Tibial artery (tissue), 4 donors: ENCODE results near the gene PPFIBP2.

ENCODE experiments used
- DNase-seq, 2 donors: peaks; one replicate each; pipeline ENCODE4 v3.0.0-alpha.2; 2019
- H3K27ac ChIP-seq, 2 donors: fragments of 200-600 bp; sonication (generic) in 1 of 2; 1 replicate in 1 of 2; 2 replicates in 1 of 2; pipeline ENCODE4 v1.5.1; 2018 to 2019; ENCODE audit warnings: mild to moderate bottlenecking in 1 of 2
- H3K27me3 ChIP-seq, 2 donors: fragments of 200-600 bp; sonication (generic) in 1 of 2; one replicate each; pipeline versions ENCODE4 v1.5.1 to v1.6.0; 2016 to 2019
- H3K36me3 ChIP-seq, 3 donors: fragments of 200-600 bp; sonication (generic) in 2 of 3; one replicate each; pipeline ENCODE4 v1.5.1; 2016 to 2019; ENCODE audit warnings: mild to moderate bottlenecking in 2 of 3
- H3K4me1 ChIP-seq, 4 donors: fragments of 200-600 bp; sonication (generic) in 2 of 4; 1 replicate in 3 of 4; 2 replicates in 1 of 4; pipeline ENCODE4 v1.5.1; 2016 to 2019
- H3K4me3 ChIP-seq, 2 donors: fragments of 200-600 bp; sonication (generic) in 1 of 2; 1 replicate in 1 of 2; 2 replicates in 1 of 2; pipeline ENCODE4 v1.5.1; 2018 to 2019; ENCODE audit warnings: mild to moderate bottlenecking in 2 of 2
- H3K9me3 ChIP-seq, 3 donors: fragments of 200-600 bp; sonication (generic) in 1 of 3; one replicate each; pipeline ENCODE4 v1.5.1; 2016 to 2019
- CTCF ChIP-seq, 2 experiments: fragments of 200-600 bp in 1 of 2; fragments of 450-650 bp in 1 of 2; IDR thresholded peaks; one replicate each; pipeline ENCODE4 v1.5.1; 2017 to 2019; ENCODE audit warnings: antibody characterized with exemption in 2 of 2, mild to moderate bottlenecking in 1 of 2, moderate library complexity in 1 of 2
- intact Hi-C: fragments of 100-400 bp; cut with DNase I; formaldehyde crosslinking; loops from one replicate; pipeline ENCODE4 v1.15.0; 2023; ENCODE audit warnings: low total_unique reads

PPFIBP2 gene

DNA sequence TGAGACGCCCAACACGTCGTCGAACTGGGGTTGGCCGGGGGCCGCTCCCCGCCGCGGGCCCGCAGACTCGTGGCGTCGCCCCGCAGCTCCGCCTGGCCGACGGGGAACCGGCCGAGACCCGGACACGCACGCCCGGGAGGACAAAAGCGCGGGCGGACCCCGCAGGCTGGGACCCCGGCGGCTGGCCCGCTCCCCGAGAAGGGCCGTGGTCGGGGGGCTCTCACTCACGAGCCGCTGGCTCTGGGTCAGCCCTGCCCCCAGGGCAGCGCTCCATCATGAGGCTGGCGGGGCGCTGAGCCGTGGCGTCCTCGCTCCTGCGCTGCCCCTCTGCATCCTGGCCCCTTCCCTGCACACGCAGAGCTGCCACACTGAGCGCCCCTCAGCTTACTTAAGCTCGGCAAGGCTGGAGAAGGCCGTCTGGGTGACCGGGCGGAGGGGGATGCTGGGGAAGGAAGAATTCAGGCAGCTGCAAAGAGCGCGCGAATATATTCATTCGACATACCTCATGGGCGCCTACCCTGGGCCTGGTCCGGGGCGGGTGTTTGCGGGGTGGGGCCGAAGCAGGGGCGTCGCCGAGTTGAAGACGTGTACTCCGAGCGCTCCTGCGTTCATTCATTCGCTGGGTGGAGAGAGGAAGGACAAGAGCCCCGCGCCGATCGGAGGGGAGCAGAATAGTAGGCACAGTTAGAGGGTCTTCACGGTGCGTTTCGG is 160.1 kb downstream of the PPFIBP2 start:
- no peak for TF ChIP-seq CTCF (IDR thresholded peaks at IDR 0.05)
- intact Hi-C loops, result no loop called here
- Histone ChIP-seq H3K27ac (peak overlapping the region; percentile 75 to 76), H3K36me3 (no peaks in the 10 kb centered on the region), H3K9me3 (no peaks in the 10 kb centered on the region), H3K4me3 (peak overlapping the region; percentile 65 to 71), H3K4me1 (peaks cover 0 to 22% (median 16%) of the 10 kb centered on the region in 4 donors), H3K27me3 (no peaks in the 10 kb centered on the region)
- no peak for DNase-seq

GRCh38 chr11:7675631-7676030 is 161.8 kb downstream of the PPFIBP2 start:
- Histone ChIP-seq H3K9me3 (no peaks in the 10 kb centered on the region), H3K4me3 (no peak overlapping the region), H3K36me3 (no peaks in the 10 kb centered on the region), H3K4me1 (peaks cover 0 to 22% (median 16%) of the 10 kb centered on the region in 4 donors), H3K27ac (no peak overlapping the region), H3K27me3 (no peaks in the 10 kb centered on the region)
- no peak for DNase-seq
- intact Hi-C loops, result no loop called here
- no peak for TF ChIP-seq CTCF (IDR thresholded peaks at IDR 0.05)

- Histone ChIP-seq H3K4me1 (peaks cover 0 to 22% (median 16%) of the 10 kb centered on the region in 4 donors), H3K36me3 (no peaks in the 10 kb centered on the region), H3K9me3 (no peaks in the 10 kb centered on the region), H3K27ac (no peak overlapping the region), H3K4me3 (no peak overlapping the region), H3K27me3 (no peaks in the 10 kb centered on the region)
- no peak for TF ChIP-seq CTCF (IDR thresholded peaks at IDR 0.05)
- DNase-seq, result no peak
- intact Hi-C loops, result no loop called here
Observed at GRCh38 chr11:7677071-7677470, 163.3 kb downstream of the PPFIBP2 start.

- intact Hi-C loops, result no loop called here
- DNase-seq, result no peak
- TF ChIP-seq CTCF (IDR thresholded peaks at IDR 0.05), result no peak
- Histone ChIP-seq H3K27me3 (no peaks in the 10 kb centered on the region), H3K4me3 (no peak overlapping the region), H3K9me3 (no peaks in the 10 kb centered on the region), H3K36me3 (no peaks in the 10 kb centered on the region), H3K27ac (no peak overlapping the region), H3K4me1 (peaks cover 0 to 17% (median 10%) of the 10 kb centered on the region in 4 donors)
Observed at GRCh38 chr11:7677796-7678201, 164.0 kb downstream of the PPFIBP2 start.

DNA sequence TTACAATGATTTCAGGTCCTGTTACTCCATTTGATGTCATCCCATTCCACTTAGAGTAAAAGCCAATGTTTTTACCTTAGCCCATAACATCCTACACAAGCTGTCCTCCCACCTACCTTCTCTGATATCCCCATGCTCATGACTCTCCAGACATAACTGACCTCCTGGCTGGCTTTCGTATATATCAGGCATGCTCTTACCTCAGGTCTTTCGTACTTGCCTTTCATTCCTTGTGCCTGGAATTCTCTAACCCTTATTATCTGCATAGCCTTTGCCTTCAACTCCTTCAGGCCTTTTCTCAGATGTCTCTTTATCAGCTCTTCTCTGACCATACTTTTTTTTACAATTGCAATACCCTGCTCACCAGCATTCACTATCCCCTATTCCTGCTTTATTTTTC is 169.8 kb downstream of the PPFIBP2 start:
- no peak for TF ChIP-seq CTCF (IDR thresholded peaks at IDR 0.05)
- H3K4me1 ChIP-seq, result no peaks in the 10 kb centered on the region
- H3K9me3 ChIP-seq, result no peaks in the 10 kb centered on the region
- DNase-seq, result no peak
- H3K27ac ChIP-seq, result no peak overlapping the region
- no peaks in the 10 kb centered on the region for H3K27me3 ChIP-seq
- H3K4me3 ChIP-seq, result no peak overlapping the region
- no peaks in the 10 kb centered on the region for H3K36me3 ChIP-seq
- intact Hi-C loops, result loop anchor here (10.0 kb wide), 1 partner anchor 589 kb away; no protein-coding TSS in a partner anchor
